GM12892 (cell line): ENCODE data around the gene PAAF1.

Experiments
- POLR2A ChIP-seq: IDR thresholded peaks from 2 replicates; pipeline ENCODE4 v1.6.1; 2011; ENCODE audit warnings: low read depth, low read length, control low read depth
- POLR2AphosphoS5 ChIP-seq: IDR thresholded peaks from 2 replicates; pipeline ENCODE4 v1.6.1; 2011; ENCODE audit warnings: low read depth, low read length, control low read depth

- TF ChIP-seq POLR2AphosphoS5 (no peak), POLR2A (peak; percentile 11; the same call in 1 of the 2 replicates)
Measured at GRCh38 chr11:73976451-73977151, 99.8 kb downstream of the PAAF1 start.
